A673 (cell line): ENCODE data around the gene RHOF. TPM values are rescaled to one million over a fixed set of nuclear protein-coding genes. Genes with fewer than 3 reads are reported as not detected.

Experiments
- BruUV-seq: library from RNA; stranded (reverse); fragments of 400-500 nt; replicated peaks from 2 replicates; lab custom pipeline; 2021; lab: Mats Ljungman, UMichigan
- CTCF ChIA-PET: fragments of 300-600 bp; sonication (Branson Sonifier 250); formaldehyde crosslinking; loops from one replicate; lab custom pipeline; 2022; ENCODE audit warnings: antibody characterized with exemption; lab: Charles Lee
- POLR2A ChIA-PET: fragments of 300-600 bp; sonication (Branson Sonifier 250); formaldehyde crosslinking; loops from one replicate; lab custom pipeline; 2022; ENCODE audit warnings: antibody characterized with exemption; ENCODE audit not compliant: low non-redundant PET; lab: Charles Lee
- DNase-seq: peaks from one replicate; pipeline ENCODE4 v3.0.0-alpha.2; 2015; ENCODE audit warnings: low spot score
- H3K27ac ChIP-seq: fragments of 200-600 bp; sonication (generic); 2 replicates; pipeline ENCODE4 v1.5.1; 2016; ENCODE audit warnings: mixed run types, low read depth, mild to moderate bottlenecking, mixed read lengths, antibody characterized with exemption, low read length; ENCODE audit not compliant: poor library complexity, severe bottlenecking
- H3K27me3 ChIP-seq: fragments of 200-600 bp; sonication (generic); replicated peaks from 2 replicates; pipeline ENCODE4 v1.6.1; 2017; ENCODE audit warnings: mixed run types, low read depth, mild to moderate bottlenecking, mixed read lengths, antibody characterized with exemption, low read length; ENCODE audit not compliant: insufficient read depth, poor library complexity
- H3K36me3 ChIP-seq: fragments of 200-600 bp; sonication (generic); 2 replicates; pipeline ENCODE4 v1.6.1; 2016; ENCODE audit warnings: mixed run types, mild to moderate bottlenecking, mixed read lengths, antibody characterized with exemption, low read length; ENCODE audit not compliant: insufficient read depth, poor library complexity, severe bottlenecking
- H3K4me1 ChIP-seq: fragments of 200-600 bp; sonication (generic); 2 replicates; pipeline ENCODE4 v1.6.1; 2017; ENCODE audit warnings: mixed run types, mild to moderate bottlenecking, mixed read lengths, antibody characterized with exemption, low read length; ENCODE audit not compliant: insufficient read depth, poor library complexity, severe bottlenecking
- H3K4me3 ChIP-seq: fragments of 200-600 bp; sonication (generic); 2 replicates; pipeline ENCODE4 v1.5.1; 2016; ENCODE audit warnings: low read depth, mixed run types, mild to moderate bottlenecking, mixed read lengths, low read length; ENCODE audit not compliant: poor library complexity, severe bottlenecking
- H3K9me3 ChIP-seq: fragments of 200-600 bp; sonication (generic); 2 replicates; pipeline ENCODE4 v1.6.1; 2016; ENCODE audit warnings: mixed run types, low read depth, mild to moderate bottlenecking, mixed read lengths, antibody characterized with exemption, low read length; ENCODE audit not compliant: poor library complexity, severe bottlenecking
- EZH2 ChIP-seq: fragments of 200-600 bp; sonication (generic); IDR thresholded peaks from 2 replicates; pipeline ENCODE4 v1.6.1; 2017; ENCODE audit warnings: borderline replicate concordance, low read depth, mild to moderate bottlenecking, mixed read lengths, antibody characterized with exemption, low read length; ENCODE audit not compliant: poor library complexity, severe bottlenecking
- intact Hi-C: fragments of 100-400 bp; cut with micrococcal nuclease; formaldehyde crosslinking; loops from one replicate; pipeline ENCODE4 v1.10.0; 2022; ENCODE audit not compliant: unreplicated experiment
- total RNA-seq: library from RNA; stranded (reverse); gene quantifications from 2 replicates; pipeline ENCODE4 v1.2.3, GENCODE V29; 2021
- TF ChIP-seq, protein P1 (sequence below): fragments of 300-800, 200-600 bp; sonication (generic); conservative IDR thresholded peaks from 2 replicates; pipeline ENCODE4 v1.5.1; 2017; ENCODE audit warnings: low read depth, mild to moderate bottlenecking, antibody characterized with exemption, low read length, moderate library complexity, mixed read lengths

Gene RHOF
- total RNA-seq, 1 experiment from 2014 or later: 21.1 TPM

DNA sequence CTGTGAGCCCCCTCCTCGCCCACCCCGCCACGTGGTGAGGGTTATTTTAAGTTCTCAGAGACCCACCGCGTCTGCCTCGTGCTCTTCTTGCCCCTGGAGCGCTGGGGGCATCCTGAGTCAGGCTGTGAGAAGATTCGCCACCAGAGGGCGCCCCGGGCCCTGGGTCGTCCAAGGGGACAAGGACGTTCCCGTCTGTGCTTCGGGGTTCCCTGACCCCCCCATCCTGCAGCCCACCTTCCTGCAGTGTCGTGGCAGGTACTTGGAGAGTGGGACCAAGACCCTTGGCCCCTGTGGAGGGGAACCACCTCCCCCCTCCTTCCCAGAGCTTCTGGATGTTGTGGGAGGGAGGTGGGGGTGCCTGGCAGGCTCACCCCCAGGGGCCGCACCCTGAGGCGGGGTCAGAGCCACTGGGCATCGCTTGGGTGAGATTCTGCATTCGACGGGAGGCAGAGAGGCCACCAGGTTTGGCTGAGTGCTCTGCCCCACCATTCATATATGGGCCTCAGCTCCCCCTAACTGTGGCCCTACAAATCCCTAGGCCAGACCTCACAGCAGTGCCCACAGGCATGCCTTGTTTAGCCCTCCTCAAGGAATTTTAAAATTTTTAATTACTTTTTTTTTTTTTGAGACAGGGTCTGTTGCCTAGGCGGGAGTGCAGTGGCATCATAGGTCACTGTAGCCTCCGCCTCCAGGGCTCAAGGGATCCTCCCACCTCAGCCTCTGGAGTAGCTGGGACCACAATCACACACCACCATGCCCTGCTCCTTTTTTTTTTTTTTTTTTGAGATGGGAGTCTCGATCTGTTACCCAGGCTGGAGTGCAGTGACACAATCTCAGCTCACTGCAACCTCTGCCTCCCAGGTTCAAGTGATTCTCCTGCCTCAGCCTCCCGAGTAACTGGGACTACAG lies 17.0 kb downstream of the RHOF start:
- ChIA-PET POLR2A (interaction anchor here (0.7 kb wide), 1 partner anchor 112 kb away, joined by 6 read pairs; no protein-coding TSS in a partner anchor), CTCF (interaction anchor here (0.6 to 1.7 kb wide), 6 partner anchors 12 to 111 kb away, joined by 3 to 6 read pairs (median 4); partner anchors contain the start of gene RHOF)
- H3K27ac ChIP-seq: no peak overlapping the region
- no peak for TF ChIP-seq EZH2
- TF ChIP-seq, protein P1, sequence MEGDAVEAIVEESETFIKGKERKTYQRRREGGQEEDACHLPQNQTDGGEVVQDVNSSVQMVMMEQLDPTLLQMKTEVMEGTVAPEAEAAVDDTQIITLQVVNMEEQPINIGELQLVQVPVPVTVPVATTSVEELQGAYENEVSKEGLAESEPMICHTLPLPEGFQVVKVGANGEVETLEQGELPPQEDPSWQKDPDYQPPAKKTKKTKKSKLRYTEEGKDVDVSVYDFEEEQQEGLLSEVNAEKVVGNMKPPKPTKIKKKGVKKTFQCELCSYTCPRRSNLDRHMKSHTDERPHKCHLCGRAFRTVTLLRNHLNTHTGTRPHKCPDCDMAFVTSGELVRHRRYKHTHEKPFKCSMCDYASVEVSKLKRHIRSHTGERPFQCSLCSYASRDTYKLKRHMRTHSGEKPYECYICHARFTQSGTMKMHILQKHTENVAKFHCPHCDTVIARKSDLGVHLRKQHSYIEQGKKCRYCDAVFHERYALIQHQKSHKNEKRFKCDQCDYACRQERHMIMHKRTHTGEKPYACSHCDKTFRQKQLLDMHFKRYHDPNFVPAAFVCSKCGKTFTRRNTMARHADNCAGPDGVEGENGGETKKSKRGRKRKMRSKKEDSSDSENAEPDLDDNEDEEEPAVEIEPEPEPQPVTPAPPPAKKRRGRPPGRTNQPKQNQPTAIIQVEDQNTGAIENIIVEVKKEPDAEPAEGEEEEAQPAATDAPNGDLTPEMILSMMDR: peak; percentile 94
- H3K4me1 ChIP-seq: peaks cover 4% of the 10 kb centered on the region
- H3K27me3 ChIP-seq: no peaks in the 10 kb centered on the region
- BruUV-seq: no TSS peak
- DNase-seq: peak; percentile 80
- intact Hi-C loops: loop anchor here (10.0 kb wide), 1 partner anchor 222 kb away; no protein-coding TSS in a partner anchor
- peaks cover 4% of the 10 kb centered on the region for H3K36me3 ChIP-seq
- H3K4me3 ChIP-seq: no peak overlapping the region
- H3K9me3 ChIP-seq: no peaks in the 10 kb centered on the region

DNA sequence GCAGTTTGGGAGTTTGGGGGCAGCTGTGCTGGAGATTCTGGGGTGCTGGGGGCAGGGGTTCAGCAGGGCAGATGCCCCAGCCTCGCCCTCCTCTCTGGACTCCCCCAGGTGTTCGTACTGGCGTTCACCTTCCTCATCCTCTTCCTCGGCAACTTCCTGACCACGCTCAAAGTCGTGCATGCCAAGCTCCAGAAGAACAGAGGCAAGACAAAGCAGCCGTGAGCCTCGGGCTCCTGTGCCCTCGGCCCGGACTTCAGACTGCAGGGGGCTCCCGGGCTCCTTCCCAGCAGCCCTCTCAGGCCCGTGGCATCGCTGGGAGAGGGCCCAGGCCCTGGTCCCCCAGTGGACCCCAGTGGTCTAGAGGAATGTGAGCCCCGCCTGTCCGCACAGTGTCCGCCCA lies 18.0 kb downstream of the RHOF start:
- Histone ChIP-seq H3K9me3 (no peaks in the 10 kb centered on the region), H3K27ac (no peak overlapping the region), H3K4me1 (no peaks in the 10 kb centered on the region), H3K27me3 (no peaks in the 10 kb centered on the region), H3K4me3 (no peak overlapping the region), H3K36me3 (peaks cover under 1% of the 10 kb centered on the region)
- no TSS peak for BruUV-seq
- CTCF ChIA-PET: no interaction called here
- DNase-seq: no peak
- POLR2A ChIA-PET: no interaction called here
- intact Hi-C loops: loop anchor here (10.0 kb wide), 1 partner anchor 221 kb away; no protein-coding TSS in a partner anchor
- TF ChIP-seq EZH2: no peak
- TF ChIP-seq, protein P1: no peak

DNA sequence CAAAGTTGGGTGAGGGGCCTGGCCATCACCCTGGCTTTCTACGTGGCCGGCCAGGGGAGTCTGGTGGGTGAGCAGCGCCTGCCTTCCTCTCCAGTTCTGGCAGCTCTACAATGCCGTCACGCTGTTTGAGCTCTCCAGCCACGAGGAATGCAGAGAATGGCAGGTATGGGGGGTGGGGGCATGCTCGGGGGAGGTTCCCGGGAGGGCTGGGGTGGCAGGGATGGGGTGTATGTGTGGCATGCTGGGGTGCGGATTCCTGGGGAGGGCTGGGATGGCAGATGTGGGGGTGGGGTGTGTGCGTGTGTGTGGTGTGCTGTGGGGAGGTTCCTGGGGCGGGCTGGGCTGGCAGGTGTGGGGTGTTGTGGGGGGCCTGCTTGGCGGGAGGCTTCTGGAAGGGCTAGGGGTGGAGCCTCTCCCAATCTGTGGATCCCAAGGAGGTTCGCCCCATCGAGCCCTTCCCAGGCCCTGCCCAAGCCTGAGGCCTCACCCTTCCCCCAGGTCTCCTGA lies 18.5 kb downstream of the RHOF start:
- DNase-seq: no peak
- intact Hi-C loops: loop anchor here (10.0 kb wide), 1 partner anchor 220 kb away; no protein-coding TSS in a partner anchor
- TF ChIP-seq, protein P1: no peak
- no peak for TF ChIP-seq EZH2

More for the DNA sequence above, 18.5 kb downstream of the RHOF start:
- H3K36me3 ChIP-seq: no peaks in the 10 kb centered on the region
- CTCF ChIA-PET: no interaction called here
- no TSS peak for BruUV-seq
- H3K4me3 ChIP-seq: no peak overlapping the region
- no peaks in the 10 kb centered on the region for H3K4me1 ChIP-seq
- no peaks in the 10 kb centered on the region for H3K9me3 ChIP-seq
- H3K27ac ChIP-seq: no peak overlapping the region
- POLR2A ChIA-PET: no interaction called here
- H3K27me3 ChIP-seq: no peaks in the 10 kb centered on the region
